K562 (cell line): ENCODE measurements around the gene IQCN. TPM values are rescaled to one million over a fixed set of nuclear protein-coding genes. Genes with fewer than 3 reads are reported as not detected.

ENCODE experiments used
- PREB ChIP-seq: sonication (generic); formaldehyde crosslinking; IDR thresholded peaks from 2 replicates; pipeline ENCODE4 v1.8.1; 2023; ENCODE audit warnings: mild to moderate bottlenecking, missing genetic modification reagents
- RBM34 ChIP-seq: fragments of 200-400 bp; formaldehyde crosslinking; IDR thresholded peaks from 2 replicates; pipeline ENCODE4 v1.6.1; 2018; ENCODE audit warnings: low read length, borderline replicate concordance; ENCODE audit not compliant: insufficient read depth
- XRCC4 ChIP-seq: IDR thresholded peaks from one replicate; pipeline ENCODE4 v1.6.1; 2011; ENCODE audit not compliant: insufficient read depth, insufficient read length; ENCODE audit errors: extremely low read depth
- ZNF407 ChIP-seq: fragments of 450-650 bp; IDR thresholded peaks from 2 replicates; pipeline ENCODE4 v1.6.1; 2016; ENCODE audit warnings: low read depth
- polyA plus RNA-seq, 8 experiments: library from polyadenylated mRNA; depleted of rRNA in 4 of 8; stranded (reverse) in 5 of 8; unstranded in 3 of 8; fragments of >200 nt; fragmentation: Nextera tagmentation in 2 of 8; fragmentation: Illumina TruSeq in 1 of 8; extraction: Ambion mirVana in 2 of 8; extraction: Trizol in 1 of 8; gene quantifications; 2 replicates each; pipeline versions ENCODE4 v1.2.1 to v1.2.3, GENCODE V29; 2011 to 2014; ENCODE audit warnings: inconsistent platforms in 1 of 8, missing spikeins in 1 of 8
- total RNA-seq, 7 experiments: library from RNA; depleted of rRNA in 6 of 7; stranded (reverse); fragments of >200 nt in 6 of 7; fragmentation: Illumina TruSeq in 2 of 7; extraction: Trizol in 2 of 7; gene quantifications; 2 replicates each; pipeline versions ENCODE4 v1.2.1 to v1.2.3, GENCODE V29; 2011 to 2021; ENCODE audit warnings: low replicate concordance in 1 of 7
- TF ChIP-seq, protein P1 (sequence below): fragments of 200-600 bp; sonication (generic); IDR thresholded peaks from one replicate; pipeline ENCODE4 v1.6.1; 2012; ENCODE audit warnings: mild to moderate bottlenecking, low read depth, low read length, inconsistent platforms

Gene IQCN
- total and polyA plus RNA-seq, 9 of the 15 experiments (the other 6 are each of a cell fraction or from before 2014, with no cell fraction given), result 0.01 to 0.07 (median 0.04) TPM; not detected in 3

GRCh38 chr19:18291590-18292461, 17.6 kb upstream of the IQCN start (continued):
- TF ChIP-seq PREB (CRISPR knock-in tag) (no peak), XRCC4 (no peak), RBM34 (no peak), ZNF407 (no peak)
- TF ChIP-seq, protein P1, sequence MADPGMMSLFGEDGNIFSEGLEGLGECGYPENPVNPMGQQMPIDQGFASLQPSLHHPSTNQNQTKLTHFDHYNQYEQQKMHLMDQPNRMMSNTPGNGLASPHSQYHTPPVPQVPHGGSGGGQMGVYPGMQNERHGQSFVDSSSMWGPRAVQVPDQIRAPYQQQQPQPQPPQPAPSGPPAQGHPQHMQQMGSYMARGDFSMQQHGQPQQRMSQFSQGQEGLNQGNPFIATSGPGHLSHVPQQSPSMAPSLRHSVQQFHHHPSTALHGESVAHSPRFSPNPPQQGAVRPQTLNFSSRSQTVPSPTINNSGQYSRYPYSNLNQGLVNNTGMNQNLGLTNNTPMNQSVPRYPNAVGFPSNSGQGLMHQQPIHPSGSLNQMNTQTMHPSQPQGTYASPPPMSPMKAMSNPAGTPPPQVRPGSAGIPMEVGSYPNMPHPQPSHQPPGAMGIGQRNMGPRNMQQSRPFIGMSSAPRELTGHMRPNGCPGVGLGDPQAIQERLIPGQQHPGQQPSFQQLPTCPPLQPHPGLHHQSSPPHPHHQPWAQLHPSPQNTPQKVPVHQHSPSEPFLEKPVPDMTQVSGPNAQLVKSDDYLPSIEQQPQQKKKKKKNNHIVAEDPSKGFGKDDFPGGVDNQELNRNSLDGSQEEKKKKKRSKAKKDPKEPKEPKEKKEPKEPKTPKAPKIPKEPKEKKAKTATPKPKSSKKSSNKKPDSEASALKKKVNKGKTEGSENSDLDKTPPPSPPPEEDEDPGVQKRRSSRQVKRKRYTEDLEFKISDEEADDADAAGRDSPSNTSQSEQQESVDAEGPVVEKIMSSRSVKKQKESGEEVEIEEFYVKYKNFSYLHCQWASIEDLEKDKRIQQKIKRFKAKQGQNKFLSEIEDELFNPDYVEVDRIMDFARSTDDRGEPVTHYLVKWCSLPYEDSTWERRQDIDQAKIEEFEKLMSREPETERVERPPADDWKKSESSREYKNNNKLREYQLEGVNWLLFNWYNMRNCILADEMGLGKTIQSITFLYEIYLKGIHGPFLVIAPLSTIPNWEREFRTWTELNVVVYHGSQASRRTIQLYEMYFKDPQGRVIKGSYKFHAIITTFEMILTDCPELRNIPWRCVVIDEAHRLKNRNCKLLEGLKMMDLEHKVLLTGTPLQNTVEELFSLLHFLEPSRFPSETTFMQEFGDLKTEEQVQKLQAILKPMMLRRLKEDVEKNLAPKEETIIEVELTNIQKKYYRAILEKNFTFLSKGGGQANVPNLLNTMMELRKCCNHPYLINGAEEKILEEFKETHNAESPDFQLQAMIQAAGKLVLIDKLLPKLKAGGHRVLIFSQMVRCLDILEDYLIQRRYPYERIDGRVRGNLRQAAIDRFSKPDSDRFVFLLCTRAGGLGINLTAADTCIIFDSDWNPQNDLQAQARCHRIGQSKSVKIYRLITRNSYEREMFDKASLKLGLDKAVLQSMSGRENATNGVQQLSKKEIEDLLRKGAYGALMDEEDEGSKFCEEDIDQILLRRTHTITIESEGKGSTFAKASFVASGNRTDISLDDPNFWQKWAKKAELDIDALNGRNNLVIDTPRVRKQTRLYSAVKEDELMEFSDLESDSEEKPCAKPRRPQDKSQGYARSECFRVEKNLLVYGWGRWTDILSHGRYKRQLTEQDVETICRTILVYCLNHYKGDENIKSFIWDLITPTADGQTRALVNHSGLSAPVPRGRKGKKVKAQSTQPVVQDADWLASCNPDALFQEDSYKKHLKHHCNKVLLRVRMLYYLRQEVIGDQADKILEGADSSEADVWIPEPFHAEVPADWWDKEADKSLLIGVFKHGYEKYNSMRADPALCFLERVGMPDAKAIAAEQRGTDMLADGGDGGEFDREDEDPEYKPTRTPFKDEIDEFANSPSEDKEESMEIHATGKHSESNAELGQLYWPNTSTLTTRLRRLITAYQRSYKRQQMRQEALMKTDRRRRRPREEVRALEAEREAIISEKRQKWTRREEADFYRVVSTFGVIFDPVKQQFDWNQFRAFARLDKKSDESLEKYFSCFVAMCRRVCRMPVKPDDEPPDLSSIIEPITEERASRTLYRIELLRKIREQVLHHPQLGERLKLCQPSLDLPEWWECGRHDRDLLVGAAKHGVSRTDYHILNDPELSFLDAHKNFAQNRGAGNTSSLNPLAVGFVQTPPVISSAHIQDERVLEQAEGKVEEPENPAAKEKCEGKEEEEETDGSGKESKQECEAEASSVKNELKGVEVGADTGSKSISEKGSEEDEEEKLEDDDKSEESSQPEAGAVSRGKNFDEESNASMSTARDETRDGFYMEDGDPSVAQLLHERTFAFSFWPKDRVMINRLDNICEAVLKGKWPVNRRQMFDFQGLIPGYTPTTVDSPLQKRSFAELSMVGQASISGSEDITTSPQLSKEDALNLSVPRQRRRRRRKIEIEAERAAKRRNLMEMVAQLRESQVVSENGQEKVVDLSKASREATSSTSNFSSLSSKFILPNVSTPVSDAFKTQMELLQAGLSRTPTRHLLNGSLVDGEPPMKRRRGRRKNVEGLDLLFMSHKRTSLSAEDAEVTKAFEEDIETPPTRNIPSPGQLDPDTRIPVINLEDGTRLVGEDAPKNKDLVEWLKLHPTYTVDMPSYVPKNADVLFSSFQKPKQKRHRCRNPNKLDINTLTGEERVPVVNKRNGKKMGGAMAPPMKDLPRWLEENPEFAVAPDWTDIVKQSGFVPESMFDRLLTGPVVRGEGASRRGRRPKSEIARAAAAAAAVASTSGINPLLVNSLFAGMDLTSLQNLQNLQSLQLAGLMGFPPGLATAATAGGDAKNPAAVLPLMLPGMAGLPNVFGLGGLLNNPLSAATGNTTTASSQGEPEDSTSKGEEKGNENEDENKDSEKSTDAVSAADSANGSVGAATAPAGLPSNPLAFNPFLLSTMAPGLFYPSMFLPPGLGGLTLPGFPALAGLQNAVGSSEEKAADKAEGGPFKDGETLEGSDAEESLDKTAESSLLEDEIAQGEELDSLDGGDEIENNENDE, result no peak
